SU-DHL-6 (cell line): ENCODE data around the gene LAMA2.

ENCODE experiments used
- H2AFZ ChIP-seq: fragments of 200-600 bp; sonication (generic); 2 replicates; pipeline ENCODE4 v1.6.1; 2014; ENCODE audit warnings: low read depth, mild to moderate bottlenecking, moderate library complexity, mixed read lengths, antibody characterized with exemption, low read length; ENCODE audit not compliant: severe bottlenecking
- H3F3A ChIP-seq: fragments of 200-600 bp; shearing (Covaris generic); 2 replicates; pipeline ENCODE4 v1.6.0; 2016; ENCODE audit warnings: antibody characterized with exemption, mild to moderate bottlenecking; ENCODE audit not compliant: insufficient read depth
- H3K27ac ChIP-seq: fragments of 200-600 bp; sonication (generic); 2 replicates; pipeline ENCODE4 v1.5.1; 2016; ENCODE audit warnings: low read depth, mild to moderate bottlenecking, low read length, moderate library complexity, mixed read lengths
- H3K27me3 ChIP-seq: fragments of 200-600 bp; sonication (generic), shearing (Covaris generic); 2 replicates; pipeline ENCODE4 v1.6.0; 2014; ENCODE audit warnings: mild to moderate bottlenecking, low read length
- H3K36me3 ChIP-seq: fragments of 200-600 bp; sonication (generic); 2 replicates; pipeline ENCODE4 v1.6.1; 2014; ENCODE audit warnings: mild to moderate bottlenecking, low read length, mixed read lengths
- H3K4me2 ChIP-seq: fragments of 300-600, 200-600 bp; shearing (Covaris generic), sonication (generic); 2 replicates; pipeline ENCODE4 v1.6.0; 2014; ENCODE audit warnings: low read length, low read depth, mild to moderate bottlenecking; ENCODE audit not compliant: poor library complexity, severe bottlenecking
- H3K4me3 ChIP-seq: fragments of 200-600 bp; sonication (generic); 2 replicates; pipeline ENCODE4 v1.5.1; 2014; ENCODE audit warnings: antibody characterized with exemption, low read length, mild to moderate bottlenecking, mixed read lengths; ENCODE audit not compliant: insufficient read depth, poor library complexity, severe bottlenecking
- H3K79me2 ChIP-seq: fragments of 200-600 bp; sonication (generic); 2 replicates; pipeline ENCODE4 v1.6.1; 2014; ENCODE audit warnings: mild to moderate bottlenecking, low read length, moderate library complexity; ENCODE audit not compliant: insufficient read depth
- H3K9ac ChIP-seq: fragments of 200-600 bp; sonication (generic); 2 replicates; pipeline ENCODE4 v1.7.0; 2014; ENCODE audit warnings: mild to moderate bottlenecking, low read length
- H3K9me2 ChIP-seq: fragments of 200-600 bp; sonication (generic); replicated peaks from 2 replicates; pipeline ENCODE4 v1.6.1; 2014; ENCODE audit warnings: low read length; ENCODE audit not compliant: insufficient read depth
- H3K9me3 ChIP-seq: fragments of 200-600 bp; sonication (generic); 2 replicates; pipeline ENCODE4 v1.6.1; 2014; ENCODE audit warnings: low read length, mixed read lengths; ENCODE audit not compliant: insufficient read depth
- H4K20me1 ChIP-seq: fragments of 200-600 bp; sonication (generic); 2 replicates; pipeline ENCODE4 v1.6.1; 2014; ENCODE audit warnings: low read depth, mild to moderate bottlenecking, antibody characterized with exemption, low read length, moderate library complexity, mixed read lengths
- CTCF ChIP-seq: fragments of 200-600 bp; sonication (generic); IDR thresholded peaks from one replicate; pipeline ENCODE4 v1.5.1; 2017; ENCODE audit warnings: antibody characterized with exemption, mild to moderate bottlenecking, low read length, moderate library complexity; ENCODE audit not compliant: insufficient read depth, poor library complexity, severe bottlenecking
- EZH2phosphoT487 ChIP-seq: fragments of 200-600 bp; sonication (generic), shearing (Covaris generic); conservative IDR thresholded peaks from 2 replicates; pipeline ENCODE4 v1.6.1; 2018; ENCODE audit warnings: mild to moderate bottlenecking, antibody characterized with exemption, low read length, moderate library complexity, mixed read lengths

Gene LAMA2

GRCh38 chr6:129233458-129234134, 350.7 kb downstream of the LAMA2 start:
- no peaks in the 10 kb centered on the region for H4K20me1 ChIP-seq
- no peak overlapping the region for H3K4me3 ChIP-seq
- H3F3A ChIP-seq, result no peaks in the 10 kb centered on the region
- H3K27ac ChIP-seq, result no peak overlapping the region
- no peak overlapping the region for H2AFZ ChIP-seq
- TF ChIP-seq CTCF (no peak), EZH2phosphoT487 (no peak)
- no peaks in the 10 kb centered on the region for H3K9me2 ChIP-seq
- no peaks in the 10 kb centered on the region for H3K36me3 ChIP-seq
- H3K9me3 ChIP-seq, result no peaks in the 10 kb centered on the region
- no peak overlapping the region for H3K4me2 ChIP-seq
- H3K79me2 ChIP-seq, result no peaks in the 10 kb centered on the region
- no peak overlapping the region for H3K9ac ChIP-seq
- no peaks in the 10 kb centered on the region for H3K27me3 ChIP-seq

- no peak overlapping the region for H2AFZ ChIP-seq
- H3K4me2 ChIP-seq, result no peak overlapping the region
- TF ChIP-seq CTCF (no peak), EZH2phosphoT487 (no peak)
Observed at GRCh38 chr6:129235167-129236000, 352.4 kb downstream of the LAMA2 start.

GRCh38 chr6:129236001-129236517, 353.1 kb downstream of the LAMA2 start:
- no peaks in the 10 kb centered on the region for H3K9me2 ChIP-seq
- no peak overlapping the region for H3K9ac ChIP-seq
- no peaks in the 10 kb centered on the region for H3K79me2 ChIP-seq
- H2AFZ ChIP-seq, result no peak overlapping the region
- no peak overlapping the region for H3K4me2 ChIP-seq
- no peaks in the 10 kb centered on the region for H3K27me3 ChIP-seq
- H3K27ac ChIP-seq, result no peak overlapping the region
- H3K4me3 ChIP-seq, result no peak overlapping the region
- TF ChIP-seq CTCF (no peak), EZH2phosphoT487 (no peak)
- no peaks in the 10 kb centered on the region for H3K36me3 ChIP-seq
- H4K20me1 ChIP-seq, result no peaks in the 10 kb centered on the region
- H3F3A ChIP-seq, result no peaks in the 10 kb centered on the region
- H3K9me3 ChIP-seq, result no peaks in the 10 kb centered on the region

More at GRCh38 chr6:129235167-129236000, 352.4 kb downstream of the LAMA2 start:
- Histone ChIP-seq H3K36me3 (no peaks in the 10 kb centered on the region), H4K20me1 (no peaks in the 10 kb centered on the region), H3F3A (no peaks in the 10 kb centered on the region), H3K27me3 (no peaks in the 10 kb centered on the region), H3K9me3 (no peaks in the 10 kb centered on the region), H3K9me2 (no peaks in the 10 kb centered on the region), H3K79me2 (no peaks in the 10 kb centered on the region), H3K27ac (no peak overlapping the region), H3K4me3 (no peak overlapping the region), H3K9ac (no peak overlapping the region)
